Stomach (tissue), 9 donors: Measurements from ENCODE around the gene LHFPL2. TPM values are rescaled to one million over a fixed set of nuclear protein-coding genes. Genes with fewer than 3 reads are reported as not detected.

Experiments used
- DNase-seq, 2 donors: peaks; one replicate each; pipeline versions ENCODE4 v3.0.0 to v3.0.0-alpha.2; 2013 to 2019
- H3K27ac ChIP-seq, 5 donors: fragments of 200-600 bp in 4 of 5; sonication (generic) in 4 of 5; one replicate each; pipeline ENCODE4 v1.5.1; 2013 to 2019; ENCODE audit warnings: mild to moderate bottlenecking in 1 of 5, moderate library complexity in 1 of 5
- H3K27me3 ChIP-seq, 3 donors: fragments of 200-600 bp; sonication (generic); one replicate each; pipeline ENCODE4 v1.5.1; 2017 to 2019; ENCODE audit warnings: mixed run types in 1 of 3
- H3K36me3 ChIP-seq, 4 donors: fragments of 200-600 bp; sonication (generic); 1 replicate in 3 of 4; 2 replicates in 1 of 4; pipeline ENCODE4 v1.5.1; 2016 to 2019
- H3K4me1 ChIP-seq, 4 donors: fragments of 200-600 bp; sonication (generic); one replicate each; pipeline ENCODE4 v1.5.1; 2016 to 2019
- H3K4me3 ChIP-seq, 4 donors: fragments of 200-600 bp; sonication (generic) in 3 of 4; one replicate each; pipeline ENCODE4 v1.5.1; 2016 to 2019; ENCODE audit warnings: mild to moderate bottlenecking in 1 of 4
- H3K9me3 ChIP-seq, 4 donors: fragments of 200-600 bp; sonication (generic); one replicate each; pipeline ENCODE4 v1.5.1; 2016 to 2019
- EP300 ChIP-seq: sonication (generic); formaldehyde crosslinking; IDR thresholded peaks from one replicate; pipeline ENCODE4 v1.6.1; 2017; ENCODE audit warnings: antibody characterized with exemption
- POLR2A ChIP-seq, 4 donors: fragments of 450-650 bp; IDR thresholded peaks; one replicate each; pipeline ENCODE4 v1.6.1; 2016; ENCODE audit warnings: antibody characterized with exemption in 4 of 4, control low read depth in 2 of 4, mild to moderate bottlenecking in 1 of 4, moderate library complexity in 1 of 4
- POLR2AphosphoS5 ChIP-seq, 3 donors: sonication (generic); formaldehyde crosslinking; IDR thresholded peaks; one replicate each; pipeline ENCODE4 v1.6.1; 2016; ENCODE audit warnings: antibody characterized with exemption in 3 of 3
- WGBS, 5 donors: extraction: QIAGEN DNeasy Blood & Tissue Kit in 3 of 5; methylation state at CpG; one replicate each; pipeline versions ENCODE4 v1.1.5 to v1.1.7; 2013 to 2018; 5-methylcytosine and 5-hydroxymethylcytosine counted together
- intact Hi-C: fragments of 100-400 bp; cut with DNase I; formaldehyde crosslinking; loops from one replicate; pipeline ENCODE4 v1.15.1; 2023; ENCODE audit warnings: low total_unique reads
- polyA plus RNA-seq, 3 donors: library from polyadenylated mRNA; stranded (reverse); fragments of 200-250 nt; gene quantifications; one replicate each; pipeline ENCODE4 v1.2.3, GENCODE V29; 2013
- total RNA-seq, 5 donors: library from RNA; depleted of rRNA; stranded (reverse); fragments of >200 nt; gene quantifications; one replicate each; pipeline versions ENCODE4 v1.1.0 to v1.2.3, GENCODE V29; 2014 to 2016
- TF ChIP-seq, protein P1 (sequence below), 7 experiments: fragments of 450-650 bp in 4 of 7; fragments of 200-600 bp in 3 of 7; sonication (generic) in 3 of 7; IDR thresholded peaks; one replicate each; pipeline ENCODE4 v1.5.1; 2016 to 2019; ENCODE audit warnings: antibody characterized with exemption in 7 of 7, control low read depth in 2 of 7, mild to moderate bottlenecking in 1 of 7
- donor health status: healthy with polysubstance abuse.
- donor health status: Bipolar disorder and iron deficiency.
- donor health status: healthy.

LHFPL2 gene
- total and polyA plus RNA-seq, 8 donors, result 3.7 to 53.6 (median 24.3) TPM

DNA sequence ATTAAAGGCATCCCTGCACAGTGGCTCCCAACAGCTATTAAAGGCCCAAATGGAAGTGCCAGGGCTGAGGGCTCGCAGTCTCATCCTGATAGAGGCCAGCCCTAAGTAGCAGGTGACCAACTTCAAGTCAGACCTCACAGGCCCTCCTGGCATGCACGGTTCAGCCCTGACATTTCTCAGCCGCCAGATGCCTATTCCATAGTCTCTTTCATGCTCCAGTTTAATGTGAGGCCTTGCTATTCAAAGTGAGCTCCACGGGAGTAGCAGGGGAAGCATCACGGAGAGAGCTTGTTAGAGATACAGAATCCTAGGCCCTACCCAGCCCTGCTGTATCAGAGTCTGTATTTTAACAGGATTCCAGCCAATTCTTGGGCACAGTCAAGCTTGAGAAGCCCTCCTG lies 11.1 kb downstream of the LHFPL2 start:
- Histone ChIP-seq H3K36me3 (no peaks in the 10 kb centered on the region), H3K27me3 (no peaks in the 10 kb centered on the region), H3K9me3 (no peaks in the 10 kb centered on the region), H3K4me3 (no peak overlapping the region), H3K27ac (peak overlapping the region; percentile 2 to 67 (median 56)), H3K4me1 (peaks cover 29 to 65% (median 47%) of the 10 kb centered on the region in 4 donors)
- DNase-seq, result no peak
- WGBS, 5 donors, result 79 to 95% (median 89%) methylated on average over 5 of the region's 5 CpGs
- intact Hi-C loops, result no loop called here
- no peak for TF ChIP-seq POLR2AphosphoS5 (IDR thresholded peaks at IDR 0.05)

DNA sequence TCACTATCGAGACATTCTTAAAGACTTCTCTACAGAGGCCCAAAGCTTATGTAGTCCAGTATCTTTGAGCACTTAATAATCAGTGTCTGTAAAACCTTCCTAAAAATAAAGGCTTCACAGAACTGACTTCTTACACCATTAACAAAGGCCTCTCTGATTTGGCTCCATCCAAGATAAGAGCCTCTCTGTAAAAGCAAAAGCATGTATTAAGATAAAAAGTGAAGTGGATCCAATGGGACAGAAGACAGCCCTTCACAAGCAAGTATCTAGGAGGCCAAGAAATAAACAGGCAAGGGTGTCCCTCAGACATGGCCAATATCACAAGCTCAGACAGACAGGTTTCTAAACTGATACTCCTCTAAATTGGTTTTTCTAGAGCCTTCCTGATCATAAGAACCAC lies 11.9 kb downstream of the LHFPL2 start:
- intact Hi-C loops, result no loop called here
- no peaks in the 10 kb centered on the region for H3K27me3 ChIP-seq
- no peak for TF ChIP-seq POLR2AphosphoS5 (IDR thresholded peaks at IDR 0.05)
- TF ChIP-seq, protein P1, sequence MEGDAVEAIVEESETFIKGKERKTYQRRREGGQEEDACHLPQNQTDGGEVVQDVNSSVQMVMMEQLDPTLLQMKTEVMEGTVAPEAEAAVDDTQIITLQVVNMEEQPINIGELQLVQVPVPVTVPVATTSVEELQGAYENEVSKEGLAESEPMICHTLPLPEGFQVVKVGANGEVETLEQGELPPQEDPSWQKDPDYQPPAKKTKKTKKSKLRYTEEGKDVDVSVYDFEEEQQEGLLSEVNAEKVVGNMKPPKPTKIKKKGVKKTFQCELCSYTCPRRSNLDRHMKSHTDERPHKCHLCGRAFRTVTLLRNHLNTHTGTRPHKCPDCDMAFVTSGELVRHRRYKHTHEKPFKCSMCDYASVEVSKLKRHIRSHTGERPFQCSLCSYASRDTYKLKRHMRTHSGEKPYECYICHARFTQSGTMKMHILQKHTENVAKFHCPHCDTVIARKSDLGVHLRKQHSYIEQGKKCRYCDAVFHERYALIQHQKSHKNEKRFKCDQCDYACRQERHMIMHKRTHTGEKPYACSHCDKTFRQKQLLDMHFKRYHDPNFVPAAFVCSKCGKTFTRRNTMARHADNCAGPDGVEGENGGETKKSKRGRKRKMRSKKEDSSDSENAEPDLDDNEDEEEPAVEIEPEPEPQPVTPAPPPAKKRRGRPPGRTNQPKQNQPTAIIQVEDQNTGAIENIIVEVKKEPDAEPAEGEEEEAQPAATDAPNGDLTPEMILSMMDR (IDR thresholded peaks at IDR 0.05), result no peak
- TF ChIP-seq EP300, result no peak
- TF ChIP-seq POLR2A (IDR thresholded peaks at IDR 0.05), result no peak
- no peak overlapping the region for H3K27ac ChIP-seq
- peaks cover under 1 to 6% (median 4%) of the 10 kb centered on the region in 4 donors for H3K36me3 ChIP-seq
- 94 to 100% (median 95%) methylated on average over 1 of the region's 1 CpG for WGBS, 5 donors
- no peak overlapping the region for H3K4me3 ChIP-seq
- peaks cover 29 to 72% (median 47%) of the 10 kb centered on the region in 4 donors for H3K4me1 ChIP-seq
- no peak for DNase-seq
- no peaks in the 10 kb centered on the region for H3K9me3 ChIP-seq

DNA sequence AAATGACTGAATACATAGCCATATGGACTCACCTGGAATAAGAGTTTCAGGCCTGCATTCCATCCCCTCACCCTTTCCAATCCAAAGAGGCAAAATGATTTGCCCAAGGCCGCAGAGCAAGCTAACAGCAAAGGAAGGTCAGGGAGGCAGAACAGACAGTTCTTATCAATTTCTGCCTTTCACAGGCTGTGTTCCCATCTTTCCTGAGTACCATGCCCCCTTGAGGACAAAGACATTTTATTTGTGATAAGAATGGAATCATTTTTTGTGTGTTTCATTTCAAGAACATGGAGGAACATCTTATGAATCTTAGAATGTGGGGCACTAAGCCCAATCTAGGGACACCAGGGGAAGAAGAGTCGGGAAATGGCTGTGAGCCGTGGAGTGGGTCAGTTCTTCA lies 13.9 kb downstream of the LHFPL2 start:
- Histone ChIP-seq H3K4me3 (no peak overlapping the region), H3K4me1 (peaks cover 24 to 55% (median 36%) of the 10 kb centered on the region in 4 donors), H3K27me3 (no peaks in the 10 kb centered on the region), H3K27ac (no peak overlapping the region), H3K36me3 (peaks cover 13 to 26% (median 22%) of the 10 kb centered on the region in 4 donors), H3K9me3 (no peaks in the 10 kb centered on the region)
- TF ChIP-seq EP300, result no peak
- TF ChIP-seq POLR2AphosphoS5 (IDR thresholded peaks at IDR 0.05), result no peak
- TF ChIP-seq POLR2A (IDR thresholded peaks at IDR 0.05), result no peak
- TF ChIP-seq, protein P1 (IDR thresholded peaks at IDR 0.05), result no peak
- 84 to 96% (median 94%) methylated on average over 3 of the region's 3 CpGs for WGBS, 5 donors
- DNase-seq, result no peak
- intact Hi-C loops, result no loop called here

DNA sequence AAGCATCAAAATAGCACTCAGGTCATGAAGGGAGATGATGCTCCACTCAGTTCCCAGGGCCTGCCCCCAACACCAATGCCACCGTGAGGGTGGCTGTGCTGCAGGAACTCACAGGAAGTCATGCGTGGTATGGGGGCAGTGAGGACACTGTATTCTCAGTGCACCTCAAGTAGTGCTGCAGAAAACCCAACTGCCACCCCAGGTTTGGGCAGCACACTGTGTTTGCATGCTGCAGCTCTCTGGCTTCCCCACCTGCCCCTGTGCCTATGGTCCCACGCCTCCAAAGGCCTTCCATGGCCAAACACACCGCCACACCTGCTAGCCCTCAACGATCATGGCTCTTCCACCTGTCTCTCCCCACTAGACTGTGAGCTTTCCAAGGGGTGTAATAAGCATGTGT lies 14.3 kb downstream of the LHFPL2 start:
- Histone ChIP-seq H3K4me3 (no peak overlapping the region), H3K27me3 (no peaks in the 10 kb centered on the region), H3K9me3 (no peaks in the 10 kb centered on the region), H3K4me1 (peaks cover 19 to 51% (median 34%) of the 10 kb centered on the region in 4 donors), H3K27ac (no peak overlapping the region), H3K36me3 (peaks cover 13 to 30% (median 23%) of the 10 kb centered on the region in 4 donors)
- TF ChIP-seq EP300, result no peak
- no peak for TF ChIP-seq POLR2AphosphoS5 (IDR thresholded peaks at IDR 0.05)
- TF ChIP-seq, protein P1 (IDR thresholded peaks at IDR 0.05), result no peak
- TF ChIP-seq POLR2A (IDR thresholded peaks at IDR 0.05), result no peak
- intact Hi-C loops, result no loop called here
- WGBS, 5 donors, result 87 to 94% (median 89%) methylated on average over 5 of the region's 5 CpGs
- DNase-seq, result no peak

DNA sequence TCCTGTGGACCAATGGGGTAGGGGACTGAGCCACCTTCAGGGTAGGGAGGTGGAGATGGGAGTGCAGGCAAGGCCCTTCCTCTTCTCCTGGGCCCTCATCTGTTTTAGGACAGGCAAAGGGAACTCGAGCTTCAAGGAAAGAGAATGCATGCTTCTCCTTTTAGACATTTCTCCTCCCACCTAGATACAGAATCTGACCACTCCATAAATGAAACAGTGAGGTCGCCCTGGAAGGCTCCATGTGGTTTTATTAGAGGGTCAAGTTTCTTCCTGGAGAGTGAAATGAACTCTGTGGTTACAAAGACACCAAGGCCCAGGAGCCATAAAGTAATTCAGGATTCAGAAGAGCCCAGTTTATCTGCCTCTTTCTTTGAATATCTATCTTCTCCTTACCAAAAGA lies 14.9 kb downstream of the LHFPL2 start:
- 54 to 84% (median 78%) methylated on average over 2 of the region's 2 CpGs for WGBS, 5 donors
- H3K27me3 ChIP-seq, result no peaks in the 10 kb centered on the region

More for the DNA sequence above, 14.9 kb downstream of the LHFPL2 start:
- Histone ChIP-seq H3K27ac (no peak overlapping the region), H3K9me3 (no peaks in the 10 kb centered on the region), H3K4me3 (no peak overlapping the region), H3K4me1 (peaks cover 14 to 45% (median 30%) of the 10 kb centered on the region in 4 donors), H3K36me3 (peaks cover 13 to 30% (median 23%) of the 10 kb centered on the region in 4 donors)
- DNase-seq, result no peak
- TF ChIP-seq EP300, result no peak
- TF ChIP-seq POLR2AphosphoS5 (IDR thresholded peaks at IDR 0.05), result no peak
- TF ChIP-seq POLR2A (IDR thresholded peaks at IDR 0.05), result no peak
- TF ChIP-seq, protein P1 (IDR thresholded peaks at IDR 0.05), result no peak
- intact Hi-C loops, result no loop called here
